Mesothelial cell of epicardium (in vitro differentiated cells): ENCODE measurements around the gene C16orf46. TPM values are rescaled to one million over a fixed set of nuclear protein-coding genes. Genes with fewer than 3 reads are reported as not detected.

ENCODE experiments used
- DNase-seq, 2 experiments: peaks; one replicate each; pipeline ENCODE4 v3.0.0; 2021; ENCODE audit warnings: low spot score in 2 of 2; ENCODE audit not compliant: unreplicated experiment in 2 of 2
- H3K27ac Mint-ChIP-seq: 2 replicates; pipeline ENCODE4 v1.8.0; 2021; ENCODE audit warnings: mixed read lengths
- H3K27me3 Mint-ChIP-seq: 2 replicates; pipeline ENCODE4 v1.8.0; 2021; ENCODE audit warnings: low read depth, mixed read lengths
- H3K36me3 Mint-ChIP-seq: 2 replicates; pipeline ENCODE4 v1.8.0; 2021; ENCODE audit warnings: mixed read lengths
- H3K4me1 Mint-ChIP-seq: 2 replicates; pipeline ENCODE4 v1.8.0; 2021; ENCODE audit warnings: mixed read lengths
- H3K4me3 Mint-ChIP-seq: 2 replicates; pipeline ENCODE4 v1.8.0; 2021; ENCODE audit warnings: mild to moderate bottlenecking, moderate library complexity, mixed read lengths
- H3K9me3 Mint-ChIP-seq: 2 replicates; pipeline ENCODE4 v1.8.0; 2021; ENCODE audit warnings: mixed read lengths
- total RNA-seq: library from RNA; stranded (reverse); gene quantifications from 3 replicates; pipeline ENCODE4 v1.2.1, GENCODE V29; 2021
- TF ChIP-seq, protein P1 (sequence below): fragments of 200-600 bp; sonication (generic); IDR thresholded peaks from one replicate; pipeline ENCODE4 v1.5.0; 2021; ENCODE audit warnings: antibody characterized with exemption; ENCODE audit not compliant: unreplicated experiment

Gene C16orf46
- total RNA-seq, 1 donor from 2014 or later, result 0.89 TPM

DNA sequence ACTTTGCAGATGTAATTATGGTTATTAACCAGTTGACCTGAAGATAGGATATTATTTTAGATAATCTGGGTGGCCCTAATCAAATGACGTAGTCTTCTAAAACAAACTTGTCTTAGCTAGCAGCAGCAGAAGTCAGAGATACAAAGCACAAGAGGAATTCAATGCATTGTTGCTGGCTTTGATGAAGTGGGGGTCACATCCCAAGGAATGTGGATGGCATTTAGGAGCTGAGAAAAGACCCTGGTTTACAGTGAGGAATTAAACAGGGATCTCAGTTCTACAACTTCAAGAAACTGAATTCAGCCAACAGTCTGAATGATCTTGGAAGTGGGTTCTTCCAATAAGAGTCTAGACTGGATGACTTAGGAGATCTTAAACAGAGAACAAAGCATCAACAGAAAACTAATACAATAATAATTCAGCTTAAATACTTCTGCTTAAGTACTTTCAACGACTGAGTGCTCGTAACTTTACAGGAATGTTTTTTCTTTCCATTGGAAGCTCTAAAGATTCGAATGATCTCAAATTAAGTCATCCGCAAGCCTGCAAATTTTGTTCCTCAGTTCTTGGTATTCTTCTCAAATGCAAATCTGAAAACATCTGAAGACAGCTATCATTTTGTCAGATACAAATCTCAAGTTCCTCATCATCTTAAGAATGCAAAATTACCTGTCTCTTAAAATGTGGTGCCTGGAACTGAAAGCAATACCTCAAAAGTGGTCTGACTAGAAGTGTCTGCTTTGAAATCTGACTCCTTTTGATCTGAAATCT, 3.3 kb downstream of the C16orf46 start:
- Mint-ChIP-seq H3K27ac (peak overlapping the region; percentile 87), H3K9me3 (peaks cover 4% of the 10 kb centered on the region), H3K27me3 (no peaks in the 10 kb centered on the region), H3K4me3 (no peak overlapping the region), H3K36me3 (peaks cover 4% of the 10 kb centered on the region), H3K4me1 (peaks cover 24% of the 10 kb centered on the region)
- TF ChIP-seq, protein P1, sequence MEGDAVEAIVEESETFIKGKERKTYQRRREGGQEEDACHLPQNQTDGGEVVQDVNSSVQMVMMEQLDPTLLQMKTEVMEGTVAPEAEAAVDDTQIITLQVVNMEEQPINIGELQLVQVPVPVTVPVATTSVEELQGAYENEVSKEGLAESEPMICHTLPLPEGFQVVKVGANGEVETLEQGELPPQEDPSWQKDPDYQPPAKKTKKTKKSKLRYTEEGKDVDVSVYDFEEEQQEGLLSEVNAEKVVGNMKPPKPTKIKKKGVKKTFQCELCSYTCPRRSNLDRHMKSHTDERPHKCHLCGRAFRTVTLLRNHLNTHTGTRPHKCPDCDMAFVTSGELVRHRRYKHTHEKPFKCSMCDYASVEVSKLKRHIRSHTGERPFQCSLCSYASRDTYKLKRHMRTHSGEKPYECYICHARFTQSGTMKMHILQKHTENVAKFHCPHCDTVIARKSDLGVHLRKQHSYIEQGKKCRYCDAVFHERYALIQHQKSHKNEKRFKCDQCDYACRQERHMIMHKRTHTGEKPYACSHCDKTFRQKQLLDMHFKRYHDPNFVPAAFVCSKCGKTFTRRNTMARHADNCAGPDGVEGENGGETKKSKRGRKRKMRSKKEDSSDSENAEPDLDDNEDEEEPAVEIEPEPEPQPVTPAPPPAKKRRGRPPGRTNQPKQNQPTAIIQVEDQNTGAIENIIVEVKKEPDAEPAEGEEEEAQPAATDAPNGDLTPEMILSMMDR, result no peak
- no peak for DNase-seq

DNA sequence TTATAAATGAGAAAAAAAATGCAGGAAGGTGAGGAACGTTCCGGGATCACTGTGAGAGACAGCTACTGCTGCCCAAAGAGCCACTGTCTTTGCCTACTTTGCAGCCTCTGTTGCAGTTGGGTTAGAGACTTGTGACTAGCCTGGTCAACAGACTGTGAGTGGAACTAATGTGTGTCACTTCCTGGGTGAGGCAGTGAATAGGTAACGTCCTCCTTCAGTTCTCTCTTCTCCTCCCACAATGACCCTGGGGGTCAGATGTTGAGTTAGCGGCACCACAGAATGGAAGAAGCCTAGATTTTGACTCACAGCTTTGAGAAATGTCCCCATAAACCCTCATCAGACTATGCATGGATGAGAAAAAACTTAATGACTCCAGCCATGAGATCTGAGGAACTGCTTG, 5.2 kb downstream of the C16orf46 start:
- Mint-ChIP-seq H3K9me3 (peaks cover 4% of the 10 kb centered on the region), H3K27ac (peak overlapping the region; percentile 36), H3K4me1 (peaks cover 25% of the 10 kb centered on the region), H3K36me3 (peaks cover 4% of the 10 kb centered on the region), H3K27me3 (no peaks in the 10 kb centered on the region), H3K4me3 (no peak overlapping the region)
- TF ChIP-seq, protein P1, result no peak
- no peak for DNase-seq

DNA sequence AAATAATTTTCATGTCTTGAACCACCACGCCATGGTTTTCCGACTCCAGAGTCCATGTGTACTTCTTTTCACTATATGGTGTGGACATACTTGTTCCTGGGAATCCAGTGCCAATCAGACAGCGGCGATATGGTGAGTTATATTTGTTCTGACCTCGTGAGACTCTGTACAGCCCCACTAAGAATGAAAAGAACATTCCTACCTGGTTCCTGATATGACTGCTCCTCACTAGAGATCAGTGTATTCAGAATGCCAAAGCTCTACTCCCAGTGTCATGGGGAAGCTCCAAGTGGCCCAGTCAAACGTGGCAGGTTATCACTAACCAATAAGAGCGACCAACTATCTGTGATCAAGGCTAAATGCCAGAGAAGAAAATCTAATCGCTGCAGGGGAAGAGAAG, 6.1 kb downstream of the C16orf46 start:
- DNase-seq, result no peak
- TF ChIP-seq, protein P1, result no peak
- no peaks in the 10 kb centered on the region for H3K27me3 Mint-ChIP-seq

DNA sequence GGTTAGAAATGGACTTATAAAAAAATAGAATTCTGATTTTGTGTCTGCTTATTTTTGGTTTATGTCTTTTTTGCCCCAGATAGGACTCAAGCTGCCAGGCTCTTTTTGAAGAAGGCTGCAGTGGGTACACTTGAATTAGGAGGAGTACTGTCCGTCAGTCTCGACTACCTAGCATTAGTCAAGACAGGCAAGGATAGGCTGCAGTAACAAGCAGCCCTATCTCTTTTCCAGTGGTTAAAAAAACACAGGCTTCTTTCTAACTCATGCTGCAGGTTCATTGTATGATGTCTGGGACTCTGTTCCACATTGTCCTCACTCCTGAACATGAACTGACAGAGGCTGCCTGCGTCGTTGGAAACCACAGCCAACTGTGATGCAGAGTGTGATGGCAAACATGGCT, 8.0 kb downstream of the C16orf46 start:
- Mint-ChIP-seq H3K4me3 (no peak overlapping the region), H3K9me3 (peaks cover 4% of the 10 kb centered on the region), H3K36me3 (peaks cover 4% of the 10 kb centered on the region), H3K27me3 (no peaks in the 10 kb centered on the region), H3K27ac (no peak overlapping the region), H3K4me1 (peaks cover 20% of the 10 kb centered on the region)
- DNase-seq, result no peak
- TF ChIP-seq, protein P1, result no peak

More for the DNA sequence above, 6.1 kb downstream of the C16orf46 start:
- Mint-ChIP-seq H3K9me3 (peaks cover 4% of the 10 kb centered on the region), H3K4me3 (no peak overlapping the region), H3K27ac (no peak overlapping the region), H3K4me1 (peaks cover 27% of the 10 kb centered on the region), H3K36me3 (peaks cover 4% of the 10 kb centered on the region)

DNA sequence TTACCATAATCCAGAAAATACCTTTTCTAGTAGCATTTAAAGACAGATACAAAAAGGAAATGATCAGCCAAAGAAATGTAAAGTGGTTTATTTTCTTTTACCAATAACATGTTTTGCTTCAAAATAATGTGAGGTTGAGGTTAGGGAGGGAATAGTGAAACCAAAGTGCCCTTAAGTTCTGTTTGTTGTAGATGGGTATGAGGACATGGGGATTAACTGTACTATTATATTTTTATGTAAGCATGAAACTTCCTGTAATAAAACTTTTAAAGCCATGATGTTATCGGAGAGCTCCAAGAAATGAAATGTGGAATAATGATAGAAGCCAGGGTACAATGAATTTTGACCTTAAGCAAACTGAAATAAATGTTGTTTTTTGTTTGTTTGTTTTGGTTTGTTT, 9.9 kb downstream of the C16orf46 start:
- peaks cover 4% of the 10 kb centered on the region for H3K36me3 Mint-ChIP-seq
- H3K27ac Mint-ChIP-seq, result peak overlapping the region; percentile 23
- no peak for DNase-seq
- no peak overlapping the region for H3K4me3 Mint-ChIP-seq
- TF ChIP-seq, protein P1, result no peak
- peaks cover 4% of the 10 kb centered on the region for H3K9me3 Mint-ChIP-seq
- H3K4me1 Mint-ChIP-seq, result peaks cover 7% of the 10 kb centered on the region
- no peaks in the 10 kb centered on the region for H3K27me3 Mint-ChIP-seq

DNA sequence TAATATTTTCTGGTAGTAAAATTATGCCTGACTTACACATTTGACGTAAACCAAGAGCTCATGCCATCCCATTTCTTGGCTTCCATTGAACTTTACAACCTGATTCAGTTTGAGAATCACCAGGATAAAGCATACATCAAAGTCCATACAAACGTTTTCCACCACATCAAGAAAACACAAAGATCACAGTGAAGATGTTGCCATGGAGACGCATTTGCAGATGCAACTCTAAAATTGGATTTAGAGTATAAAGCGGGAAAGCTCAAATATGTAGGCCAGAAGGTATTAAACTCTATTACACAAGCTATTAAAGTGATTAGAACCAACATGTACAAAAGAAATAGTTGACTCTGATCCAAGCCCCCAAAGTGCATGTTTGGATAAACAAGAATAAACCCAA, 10.4 kb downstream of the C16orf46 start:
- peaks cover 7% of the 10 kb centered on the region for H3K4me1 Mint-ChIP-seq
- H3K27me3 Mint-ChIP-seq, result no peaks in the 10 kb centered on the region
- TF ChIP-seq, protein P1, result no peak
- H3K9me3 Mint-ChIP-seq, result peaks cover 4% of the 10 kb centered on the region
- no peak for DNase-seq
- H3K27ac Mint-ChIP-seq, result peak overlapping the region; percentile 23
- no peak overlapping the region for H3K4me3 Mint-ChIP-seq
- peaks cover 4% of the 10 kb centered on the region for H3K36me3 Mint-ChIP-seq
